K562 (cell line): ENCODE data around the gene RECQL5.

Experiments
- ATF7 ChIP-seq: fragments of 450-650 bp; IDR thresholded peaks from 2 replicates; pipeline ENCODE4 v1.7.1; 2014; ENCODE audit warnings: mild to moderate bottlenecking, moderate library complexity
- ESRRA ChIP-seq: fragments of 450-650 bp; IDR thresholded peaks from 2 replicates; pipeline ENCODE4 v1.6.1; 2014; ENCODE audit warnings: low read depth, mild to moderate bottlenecking, moderate library complexity, borderline replicate concordance
- FOXA1 ChIP-seq: fragments of 450-650 bp; IDR thresholded peaks from 2 replicates; pipeline ENCODE4 v1.6.1; 2016; ENCODE audit warnings: mild to moderate bottlenecking, borderline replicate concordance
- IRF2 ChIP-seq: sonication (generic); formaldehyde crosslinking; IDR thresholded peaks from 2 replicates; pipeline ENCODE4 v1.8.1; 2022; ENCODE audit warnings: mild to moderate bottlenecking, missing genetic modification reagents
- MCM7 ChIP-seq, 2 experiments: fragments of 450-650 bp; IDR thresholded peaks; 2 replicates each; pipeline ENCODE4 v1.6.1; 2016 to 2018
- NRF1 ChIP-seq, 2 experiments: fragments of 450-650 bp; IDR thresholded peaks in 1 of 2; conservative IDR thresholded peaks in 1 of 2; 2 replicates each; pipeline ENCODE4 v1.6.1; 2014; ENCODE audit warnings: mild to moderate bottlenecking in 2 of 2
- SMAD4 ChIP-seq: fragments of 250-450 bp; sonication (Bioruptor Pico); conservative IDR thresholded peaks from 2 replicates; pipeline ENCODE4 v1.8.0; 2021; ENCODE audit warnings: inconsistent platforms, mild to moderate bottlenecking, moderate library complexity
- ZNF23 ChIP-seq: fragments of 250-450 bp; sonication (Bioruptor Pico); IDR thresholded peaks from 2 replicates; pipeline ENCODE4 v1.4.0; 2020; ENCODE audit warnings: mild to moderate bottlenecking
- ZNF354B ChIP-seq: fragments of 250-450 bp; sonication (Bioruptor Pico); IDR thresholded peaks from 2 replicates; pipeline ENCODE4 v1.4.0; 2020
- ZNF561 ChIP-seq: fragments of 450-650 bp; formaldehyde crosslinking; conservative IDR thresholded peaks from 2 replicates; pipeline ENCODE4 v1.4.0; 2020; ENCODE audit warnings: mild to moderate bottlenecking, moderate library complexity
- TF ChIP-seq, protein P1 (sequence below), 3 experiments: IDR thresholded peaks in 2 of 3; conservative IDR thresholded peaks in 1 of 3; 2 replicates each; pipeline ENCODE4 v1.5.1; 2011 to 2012; ENCODE audit warnings: low read length in 3 of 3, mild to moderate bottlenecking in 3 of 3, control low read depth in 2 of 3, improper control_type of control experiment in 1 of 3, inconsistent platforms in 1 of 3, low read depth in 1 of 3, mixed read lengths in 1 of 3, moderate library complexity in 1 of 3; ENCODE audit not compliant: insufficient read depth in 2 of 3
- TF ChIP-seq, protein P2 (sequence below): fragments of 250-450 bp; sonication (Bioruptor Pico); IDR thresholded peaks from 2 replicates; pipeline ENCODE4 v1.5.0; 2020; ENCODE audit warnings: mild to moderate bottlenecking, borderline replicate concordance

DNA sequence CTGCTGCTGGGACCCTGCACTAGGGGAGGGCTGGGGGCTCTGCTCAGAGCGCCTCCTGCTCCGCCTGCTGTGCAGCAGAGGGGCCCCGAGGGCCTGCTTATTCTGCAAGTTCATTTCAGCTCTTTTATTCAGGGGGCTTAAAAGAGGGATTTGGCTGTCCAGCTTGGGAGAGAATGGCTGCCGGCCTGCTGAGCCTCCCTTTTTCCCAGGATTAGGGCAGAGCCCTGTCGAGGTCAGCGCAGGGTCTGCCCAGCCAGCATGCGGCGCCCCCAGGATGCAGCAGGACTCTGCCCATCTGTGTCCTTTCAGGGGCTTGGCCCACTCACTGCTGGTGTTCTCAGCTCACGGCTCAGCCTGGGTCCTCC is 32.6 kb downstream of the RECQL5 start:
- no peak for TF ChIP-seq ZNF23
- no peak for TF ChIP-seq MCM7 (IDR thresholded peaks at IDR 0.05)
- TF ChIP-seq ESRRA, result no peak
- TF ChIP-seq, protein P1, sequence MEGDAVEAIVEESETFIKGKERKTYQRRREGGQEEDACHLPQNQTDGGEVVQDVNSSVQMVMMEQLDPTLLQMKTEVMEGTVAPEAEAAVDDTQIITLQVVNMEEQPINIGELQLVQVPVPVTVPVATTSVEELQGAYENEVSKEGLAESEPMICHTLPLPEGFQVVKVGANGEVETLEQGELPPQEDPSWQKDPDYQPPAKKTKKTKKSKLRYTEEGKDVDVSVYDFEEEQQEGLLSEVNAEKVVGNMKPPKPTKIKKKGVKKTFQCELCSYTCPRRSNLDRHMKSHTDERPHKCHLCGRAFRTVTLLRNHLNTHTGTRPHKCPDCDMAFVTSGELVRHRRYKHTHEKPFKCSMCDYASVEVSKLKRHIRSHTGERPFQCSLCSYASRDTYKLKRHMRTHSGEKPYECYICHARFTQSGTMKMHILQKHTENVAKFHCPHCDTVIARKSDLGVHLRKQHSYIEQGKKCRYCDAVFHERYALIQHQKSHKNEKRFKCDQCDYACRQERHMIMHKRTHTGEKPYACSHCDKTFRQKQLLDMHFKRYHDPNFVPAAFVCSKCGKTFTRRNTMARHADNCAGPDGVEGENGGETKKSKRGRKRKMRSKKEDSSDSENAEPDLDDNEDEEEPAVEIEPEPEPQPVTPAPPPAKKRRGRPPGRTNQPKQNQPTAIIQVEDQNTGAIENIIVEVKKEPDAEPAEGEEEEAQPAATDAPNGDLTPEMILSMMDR (IDR thresholded peaks at IDR 0.05 in 2 of 3, conservative IDR thresholded peaks at IDR 0.05 in 1 of 3; ENCODE audit: insufficient read depth in 2 of 3, low read depth in 1 of 3, low read length in 3 of 3), result no peak
- TF ChIP-seq ZNF354B, result no peak
- TF ChIP-seq, protein P2, sequence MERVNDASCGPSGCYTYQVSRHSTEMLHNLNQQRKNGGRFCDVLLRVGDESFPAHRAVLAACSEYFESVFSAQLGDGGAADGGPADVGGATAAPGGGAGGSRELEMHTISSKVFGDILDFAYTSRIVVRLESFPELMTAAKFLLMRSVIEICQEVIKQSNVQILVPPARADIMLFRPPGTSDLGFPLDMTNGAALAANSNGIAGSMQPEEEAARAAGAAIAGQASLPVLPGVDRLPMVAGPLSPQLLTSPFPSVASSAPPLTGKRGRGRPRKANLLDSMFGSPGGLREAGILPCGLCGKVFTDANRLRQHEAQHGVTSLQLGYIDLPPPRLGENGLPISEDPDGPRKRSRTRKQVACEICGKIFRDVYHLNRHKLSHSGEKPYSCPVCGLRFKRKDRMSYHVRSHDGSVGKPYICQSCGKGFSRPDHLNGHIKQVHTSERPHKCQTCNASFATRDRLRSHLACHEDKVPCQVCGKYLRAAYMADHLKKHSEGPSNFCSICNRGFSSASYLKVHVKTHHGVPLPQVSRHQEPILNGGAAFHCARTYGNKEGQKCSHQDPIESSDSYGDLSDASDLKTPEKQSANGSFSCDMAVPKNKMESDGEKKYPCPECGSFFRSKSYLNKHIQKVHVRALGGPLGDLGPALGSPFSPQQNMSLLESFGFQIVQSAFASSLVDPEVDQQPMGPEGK (CRISPR knock-in tag), result no peak
- no peak for TF ChIP-seq FOXA1
- TF ChIP-seq ZNF561 (CRISPR knock-in tag), result no peak
- TF ChIP-seq IRF2 (CRISPR knock-in tag), result no peak
- TF ChIP-seq ATF7, result no peak
- no peak for TF ChIP-seq SMAD4 (CRISPR knock-in tag)
- TF ChIP-seq NRF1 (conservative IDR thresholded peaks at IDR 0.05 in 1 of 2, IDR thresholded peaks at IDR 0.05 in 1 of 2), result no peak
